ENCODE measurements around the gene BRMS1L. TPM values are rescaled to one million over a fixed set of nuclear protein-coding genes. Genes with fewer than 3 reads are reported as not detected.
"Not testable (repeated sequence)": the region's sequence is repeated elsewhere in the genome, so short reads cannot be mapped to it uniquely, and the experiment has no call there.

BRMS1L gene
- total and polyA plus RNA-seq, 2 of the 4 experiments (the other 2 are of a cell fraction) = 1.8 to 6.2 TPM

GRCh38 chr14:35776823-35777222, 49.3 kb upstream of the BRMS1L start:
- Histone ChIP-seq H4K5ac (ENCODE audit: low read depth, low read length) (no peak overlapping the region), H4K91ac (ENCODE audit: insufficient read depth, low read depth, low read length) (no peak overlapping the region), H3K4me1 (ENCODE audit: control insufficient read depth, insufficient read depth, low read length) (no peaks in the 10 kb centered on the region), H3K23ac (ENCODE audit: low read depth, low read length) (no peak overlapping the region), H4K20me1 (ENCODE audit: insufficient read depth, low read length) (peaks cover 8% of the 10 kb centered on the region; the same call in 1 of the 2 replicates), H3K79me1 (ENCODE audit: low read depth in 1 of 2, low read length in 2 of 2) (peaks cover 0 to 13% of the 10 kb centered on the region in 2 experiments; a peak in 3 of 4 replicates), H3K9me1 (ENCODE audit: insufficient read depth, low read length) (no peaks in the 10 kb centered on the region), H2AFZ (replicated peaks; ENCODE audit: low read length, poor library complexity) (no peak overlapping the region), H3K9me3 (ENCODE audit: control insufficient read depth, insufficient read depth, low read length) (peaks cover 2% of the 10 kb centered on the region; the same call in 1 of the 2 replicates), H2BK5ac (ENCODE audit: low read depth, low read length, poor library complexity, severe bottlenecking) (no peak overlapping the region), H3K9ac (ENCODE audit: low read depth, low read length) (no peak overlapping the region), H2AK5ac (ENCODE audit: low read depth, low read length) (no peak overlapping the region), H3K56ac (ENCODE audit: extremely low read depth, insufficient read depth, low read length) (no peak overlapping the region), H3K4me3 (ENCODE audit: insufficient read depth, low read depth, low read length) (no peak overlapping the region), H2BK15ac (ENCODE audit: low read depth, low read length) (no peak overlapping the region), H2BK120ac (ENCODE audit: low read depth, low read length) (no peak overlapping the region), H3K27me3 (ENCODE audit: control insufficient read depth, insufficient read depth, low read length) (no peaks in the 10 kb centered on the region), H4K8ac (ENCODE audit: low read depth in 2 of 2, low read length in 2 of 2) (no peak overlapping the region), H3K4ac (ENCODE audit: low read depth, low read length) (no peak overlapping the region), H3K27ac (ENCODE audit: insufficient read depth, low read length) (no peak overlapping the region), H2AK9ac (replicated peaks; ENCODE audit: low read depth, low read length, poor library complexity) (no peak overlapping the region), H3K36me3 (ENCODE audit: control insufficient read depth, insufficient read depth, low read length) (no peaks in the 10 kb centered on the region), H3K14ac (replicated peaks; ENCODE audit: low read depth, low read length) (no peak overlapping the region), H2BK20ac (ENCODE audit: low read depth, low read length) (no peak overlapping the region), H3K18ac (ENCODE audit: low read depth, low read length) (no peak overlapping the region), H3K4me2 (ENCODE audit: low read depth, low read length) (no peak overlapping the region)
- no peak for DNase-seq
- CTCF ChIA-PET = interaction anchor here (0.6 to 1.3 kb wide), 4 partner anchors 37 to 1867 kb away, joined by 3 to 6 read pairs (median 4); no protein-coding TSS in a partner anchor
- TF ChIP-seq MAZ (IDR thresholded peaks at IDR 0.05; ENCODE audit: borderline replicate concordance, low read depth, low read length) = no peak
- TF ChIP-seq FOS (IDR thresholded peaks at IDR 0.05; ENCODE audit: low read depth, low read length) = no peak
- TF ChIP-seq BHLHE40 (IDR thresholded peaks at IDR 0.05; ENCODE audit: low read depth, low read length) = no peak
- TF ChIP-seq RAD21 (IDR thresholded peaks at IDR 0.05; ENCODE audit: low read length) = no peak
- TF ChIP-seq MAFK (IDR thresholded peaks at IDR 0.05; ENCODE audit: low read depth, low read length) = no peak
- dilution Hi-C loops (cut with HindIII; ENCODE audit: low sequenced_read_pairs, unreplicated experiment) = no loop called here
- ATAC-seq (ENCODE audit: low read depth) = no peak
- intact Hi-C loops (cut with micrococcal nuclease) = no loop called here
- WGBS, 2 experiments (ENCODE audit: extremely low coverage in 2 of 2, insufficient read length in 1 of 2) = no CpG with 5 or more reads among the region's 4 CpGs
- POLR2A ChIA-PET (ENCODE audit: unreplicated experiment) = no interaction called here
- in situ Hi-C loops (cut with MboI; ENCODE audit: low sequenced_read_pairs) = no loop called here
- BruUV-seq (replicated peaks) = no TSS peak

- H3K9me3 ChIP-seq (ENCODE audit: control insufficient read depth, insufficient read depth, low read length); H4K5ac ChIP-seq (ENCODE audit: low read depth, low read length); H4K20me1 ChIP-seq (ENCODE audit: insufficient read depth, low read length); H2BK20ac ChIP-seq (ENCODE audit: low read depth, low read length); intact Hi-C loops (cut with micrococcal nuclease); H2AFZ ChIP-seq (replicated peaks; ENCODE audit: low read length, poor library complexity); H4K91ac ChIP-seq (ENCODE audit: insufficient read depth, low read depth, low read length); H3K4me3 ChIP-seq (ENCODE audit: insufficient read depth, low read depth, low read length); H3K27ac ChIP-seq (ENCODE audit: insufficient read depth, low read length); H3K18ac ChIP-seq (ENCODE audit: low read depth, low read length); H3K23ac ChIP-seq (ENCODE audit: low read depth, low read length); H3K27me3 ChIP-seq (ENCODE audit: control insufficient read depth, insufficient read depth, low read length); H4K8ac ChIP-seq (ENCODE audit: low read depth in 2 of 2, low read length in 2 of 2); H2AK9ac ChIP-seq (replicated peaks; ENCODE audit: low read depth, low read length, poor library complexity); H3K9ac ChIP-seq (ENCODE audit: low read depth, low read length); H3K4ac ChIP-seq (ENCODE audit: low read depth, low read length); in situ Hi-C loops (cut with MboI; ENCODE audit: low sequenced_read_pairs); H3K56ac ChIP-seq (ENCODE audit: extremely low read depth, insufficient read depth, low read length); H3K36me3 ChIP-seq (ENCODE audit: control insufficient read depth, insufficient read depth, low read length); H3K14ac ChIP-seq (replicated peaks; ENCODE audit: low read depth, low read length); H3K4me2 ChIP-seq (ENCODE audit: low read depth, low read length); H2AK5ac ChIP-seq (ENCODE audit: low read depth, low read length); BruUV-seq (replicated peaks); H3K4me1 ChIP-seq (ENCODE audit: control insufficient read depth, insufficient read depth, low read length); H3K9me1 ChIP-seq (ENCODE audit: insufficient read depth, low read length); dilution Hi-C loops (cut with HindIII; ENCODE audit: low sequenced_read_pairs, unreplicated experiment); POLR2A ChIA-PET (ENCODE audit: unreplicated experiment); ATAC-seq (ENCODE audit: low read depth); H2BK15ac ChIP-seq (ENCODE audit: low read depth, low read length); DNase-seq; H2BK5ac ChIP-seq (ENCODE audit: low read depth, low read length, poor library complexity, severe bottlenecking); H2BK120ac ChIP-seq (ENCODE audit: low read depth, low read length): not testable (repeated sequence)
- H3K79me1 ChIP-seq (ENCODE audit: low read depth in 1 of 2, low read length in 2 of 2) = peaks cover 0 to 13% of the 10 kb centered on the region in 2 experiments; a peak in 3 of 4 replicates
- no CpG with 5 or more reads among the region's 5 CpGs for WGBS, 2 experiments (ENCODE audit: extremely low coverage in 2 of 2, insufficient read length in 1 of 2)
- CTCF ChIA-PET = interaction anchor here (1.3 kb wide), 1 partner anchor 38 kb away, joined by 3 read pairs; no protein-coding TSS in a partner anchor
These were observed 48.6 kb upstream of the BRMS1L start for GRCh38 chr14:35777550-35777949.

All from IMR-90 (cell line).